GM23248 (cell line): ENCODE data around the gene OR3A3. TPM values are rescaled to one million over a fixed set of nuclear protein-coding genes. Genes with fewer than 3 reads are reported as not detected.
"Not testable (repeated sequence)": the region's sequence is repeated elsewhere in the genome, so short reads cannot be mapped to it uniquely, and the experiment has no call there.

ENCODE experiments used
- DNase-seq: peaks from one replicate; pipeline ENCODE4 v3.0.0-alpha.2; 2015
- H2AFZ ChIP-seq: fragments of 200-600 bp; sonication (generic); 2 replicates; pipeline ENCODE4 v1.6.1; 2016; ENCODE audit warnings: antibody characterized with exemption
- H3F3A ChIP-seq: fragments of 200-600 bp; sonication (generic); 2 replicates; pipeline ENCODE4 v1.6.1; 2016; ENCODE audit warnings: mild to moderate bottlenecking, antibody characterized with exemption, mixed run types; ENCODE audit not compliant: insufficient read depth
- H3K27ac ChIP-seq: fragments of 200-600 bp; sonication (generic); 2 replicates; pipeline ENCODE4 v1.5.1; 2016; ENCODE audit warnings: mild to moderate bottlenecking
- H3K27me3 ChIP-seq: fragments of 200-600 bp; sonication (generic); replicated peaks from 2 replicates; pipeline ENCODE4 v1.6.1; 2016; ENCODE audit warnings: mild to moderate bottlenecking; ENCODE audit not compliant: insufficient read depth
- H3K36me3 ChIP-seq: fragments of 200-600 bp; sonication (generic); 2 replicates; pipeline ENCODE4 v1.6.1; 2016; ENCODE audit warnings: low read depth, mild to moderate bottlenecking
- H3K4me1 ChIP-seq: fragments of 200-600 bp; sonication (generic); 2 replicates; pipeline ENCODE4 v1.6.1; 2016; ENCODE audit warnings: mild to moderate bottlenecking; ENCODE audit not compliant: insufficient read depth
- H3K4me2 ChIP-seq: fragments of 200-600 bp; sonication (generic); one replicate; pipeline ENCODE4 v1.6.1; 2016; ENCODE audit warnings: mild to moderate bottlenecking; ENCODE audit not compliant: unreplicated experiment
- H3K4me3 ChIP-seq: fragments of 200-600 bp; sonication (generic); 2 replicates; pipeline ENCODE4 v1.5.1; 2016; ENCODE audit warnings: mild to moderate bottlenecking
- H3K79me2 ChIP-seq: fragments of 200-600 bp; sonication (generic); 2 replicates; pipeline ENCODE4 v1.6.1; 2016; ENCODE audit warnings: mild to moderate bottlenecking; ENCODE audit not compliant: insufficient read depth
- H3K9ac ChIP-seq: fragments of 200-600 bp; sonication (generic); 2 replicates; pipeline ENCODE4 v1.6.1; 2016; ENCODE audit warnings: mild to moderate bottlenecking
- H3K9me2 ChIP-seq: fragments of 200-600 bp; sonication (generic); 2 replicates; pipeline ENCODE4 v1.6.1; 2016; ENCODE audit warnings: mixed run types, mild to moderate bottlenecking, moderate library complexity; ENCODE audit not compliant: insufficient read depth
- H3K9me3 ChIP-seq: fragments of 200-600 bp; sonication (generic); one replicate; pipeline ENCODE4 v1.6.1; 2017; ENCODE audit warnings: low read depth
- H4K20me1 ChIP-seq: fragments of 200-600 bp; sonication (generic); 2 replicates; pipeline ENCODE4 v1.6.0; 2016; ENCODE audit not compliant: insufficient read depth
- EZH2 ChIP-seq: fragments of 200-600 bp; sonication (generic); IDR thresholded peaks from 2 replicates; pipeline ENCODE4 v1.6.1; 2018; ENCODE audit warnings: antibody characterized with exemption, mild to moderate bottlenecking; ENCODE audit not compliant: insufficient read depth, poor library complexity, severe bottlenecking
- EZH2phosphoT487 ChIP-seq: fragments of 200-600 bp; sonication (generic); IDR thresholded peaks from 2 replicates; pipeline ENCODE4 v1.6.1; 2018; ENCODE audit warnings: antibody characterized with exemption, moderate library complexity, mild to moderate bottlenecking, low read depth; ENCODE audit not compliant: insufficient read depth
- WGBS, 2 experiments: methylation state at CpG; one replicate each; pipeline ENCODE4 v1.1.6; 2015 to 2017; ENCODE audit warnings: low lambda C conversion rate in 2 of 2, low coverage in 1 of 2; ENCODE audit errors: missing lambda C conversion rate in 2 of 2; 5-methylcytosine and 5-hydroxymethylcytosine counted together
- in situ Hi-C: fragments of 300-500 bp; cut with MboI; formaldehyde crosslinking; loops from 2 replicates; pipeline ENCODE4 v1.15.0; 2020
- polyA plus RNA-seq: library from polyadenylated mRNA; unstranded; fragments of >200 nt; fragmentation: Nextera tagmentation; extraction: Ambion mirVana; gene quantifications from 2 replicates; pipeline ENCODE4 v1.2.1, GENCODE V29; 2016
- total RNA-seq: library from RNA; depleted of rRNA; stranded (reverse); fragments of >200 nt; shearing (Covaris generic); gene quantifications from 2 replicates; pipeline ENCODE4 v1.2.3, GENCODE V29; 2014; rRNA removed

OR3A3 gene
- not detected in 2 replicates for total RNA-seq
- polyA plus RNA-seq, result not detected in 2 replicates

DNA sequence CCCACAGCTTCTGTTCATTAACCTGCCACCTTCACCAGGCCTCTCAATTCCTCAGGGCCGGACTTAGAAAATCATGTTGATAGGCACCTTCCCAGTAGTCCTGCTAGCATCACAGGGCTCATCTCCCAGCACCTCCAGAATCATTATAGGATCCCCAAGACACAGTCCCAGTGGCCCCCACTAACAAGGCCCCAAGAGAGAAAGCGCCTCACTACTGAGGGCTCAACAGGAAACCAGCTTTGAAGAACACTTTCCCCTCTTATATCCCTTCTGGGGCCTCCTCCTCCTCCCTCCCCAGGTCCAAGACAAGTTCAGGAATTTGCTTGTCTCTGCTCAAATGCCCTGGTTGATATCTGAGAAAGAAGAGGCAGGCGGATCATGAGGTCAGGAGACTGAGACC lies at the start of gene OR3A3:
Gene OR3A3, plus strand, starts transcription at position 301 of the 400 bp plus-strand sequence.
- no peak for TF ChIP-seq EZH2
- TF ChIP-seq EZH2phosphoT487, result no peak
- no peak within 1 kb of the TSS for H3K27ac ChIP-seq
- no peaks in the 10 kb centered on the region for H3K9me3 ChIP-seq
- H3K36me3 ChIP-seq, result no peaks in the 10 kb centered on the region
- H3K79me2 ChIP-seq, result no peaks in the 10 kb centered on the region
- no peaks in the 10 kb centered on the region for H3K9me2 ChIP-seq
- no peaks in the 10 kb centered on the region for H3F3A ChIP-seq
- no peak for DNase-seq
- no peaks in the 10 kb centered on the region for H3K27me3 ChIP-seq
- no peaks in the 10 kb centered on the region for H3K4me1 ChIP-seq
- in situ Hi-C loops, result no loop called here
- no peak within 1 kb of the TSS for H3K9ac ChIP-seq
- WGBS, 2 experiments, result 26 to 29% methylated on average over 3 of the region's 3 CpGs
- H3K4me2 ChIP-seq, result no peak within 1 kb of the TSS
- H2AFZ ChIP-seq, result no peak within 1 kb of the TSS
- no peaks in the 10 kb centered on the region for H4K20me1 ChIP-seq
- no peak within 1 kb of the TSS for H3K4me3 ChIP-seq

DNA sequence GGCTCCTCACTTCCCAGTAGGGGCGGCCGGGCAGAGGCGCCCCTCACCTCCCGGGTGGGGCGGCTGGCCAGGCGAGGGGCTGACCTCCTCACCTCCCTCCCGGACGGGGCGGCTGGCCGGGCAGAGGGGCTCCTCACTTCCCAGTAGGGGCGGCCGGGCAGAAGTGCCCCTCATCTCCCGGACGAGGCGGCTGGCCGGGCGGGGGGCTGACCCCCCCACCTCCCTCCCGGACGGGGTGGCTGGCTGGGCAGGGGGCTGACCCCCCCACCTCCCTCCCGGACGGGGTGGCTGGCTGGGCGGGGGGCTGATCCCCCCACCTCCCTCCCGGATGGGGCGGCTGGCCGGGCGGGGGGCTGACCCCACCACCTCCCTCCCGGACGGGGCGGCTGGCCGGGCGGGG lies 40.0 kb upstream of the OR3A3 start:
- in situ Hi-C loops, H3K27ac ChIP-seq, DNase-seq, H2AFZ ChIP-seq, H3K4me2 ChIP-seq, H3K9ac ChIP-seq, H3K79me2 ChIP-seq, H3K4me1 ChIP-seq, H3K4me3 ChIP-seq, H3F3A ChIP-seq, H4K20me1 ChIP-seq, H3K27me3 ChIP-seq, H3K9me3 ChIP-seq, H3K9me2 ChIP-seq, H3K36me3 ChIP-seq: not testable (repeated sequence)
- WGBS, 2 experiments, result 40% methylated on average over 2 of the region's 31 CpGs; no CpG with 5 or more reads in 1 of the 2 experiments

DNA sequence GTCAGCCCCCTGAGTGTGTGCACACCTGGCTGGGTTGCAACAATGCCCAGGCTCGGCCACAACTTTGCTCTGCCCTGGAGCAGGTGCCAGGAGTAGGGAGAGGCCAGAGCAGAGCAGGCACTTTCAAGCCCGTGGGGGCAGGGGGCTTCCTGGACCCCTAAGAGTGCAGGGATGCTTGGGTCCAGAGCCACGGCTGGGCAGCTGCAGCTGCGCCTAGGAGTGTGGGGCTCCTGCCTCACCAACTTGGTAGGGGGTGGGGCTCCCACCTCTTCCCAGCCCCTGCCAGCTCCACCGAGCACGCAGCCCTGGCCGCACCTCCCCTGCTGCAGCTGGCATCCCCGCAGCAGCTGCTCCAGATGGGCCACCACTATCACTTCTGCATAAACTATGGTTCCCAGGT lies 32.8 kb upstream of the OR3A3 start:
- Histone ChIP-seq H3K4me3 (no peak overlapping the region), H3K9me2 (no peaks in the 10 kb centered on the region), H3K9ac (no peak overlapping the region), H3K9me3 (no peaks in the 10 kb centered on the region), H2AFZ (no peak overlapping the region), H4K20me1 (no peaks in the 10 kb centered on the region), H3K36me3 (no peaks in the 10 kb centered on the region), H3K79me2 (no peaks in the 10 kb centered on the region), H3K4me2 (no peak overlapping the region), H3K27me3 (no peaks in the 10 kb centered on the region), H3K27ac (no peak overlapping the region), H3F3A (no peaks in the 10 kb centered on the region), H3K4me1 (no peaks in the 10 kb centered on the region)
- no peak for TF ChIP-seq EZH2phosphoT487
- TF ChIP-seq EZH2, result no peak
- in situ Hi-C loops, result no loop called here
- DNase-seq, result no peak
- 21 to 32% methylated on average over 8 of the region's 8 CpGs for WGBS, 2 experiments

DNA sequence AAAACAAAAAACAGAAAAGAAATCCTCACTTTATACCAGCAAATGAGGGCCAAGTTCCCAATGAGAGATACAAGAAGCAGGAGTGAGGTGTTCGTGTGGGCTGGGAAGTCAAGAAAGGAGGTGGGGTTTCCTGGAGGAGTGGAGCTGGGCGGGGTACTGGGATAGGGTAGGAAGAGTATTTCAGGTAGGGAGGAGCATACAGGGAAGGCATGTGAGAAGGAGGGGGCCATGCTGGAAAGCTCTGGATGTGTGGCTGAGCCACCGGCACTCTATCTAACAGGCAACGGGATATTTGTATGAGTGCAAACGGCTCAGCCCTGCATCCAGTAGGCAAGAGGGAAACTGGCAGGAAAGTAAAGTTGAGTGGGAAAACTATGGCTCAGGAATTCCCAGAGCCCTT lies 29.2 kb upstream of the OR3A3 start:
- H3F3A ChIP-seq, result no peaks in the 10 kb centered on the region
- 25 to 39% methylated on average over 5 of the region's 5 CpGs for WGBS, 2 experiments

More for the DNA sequence above, 29.2 kb upstream of the OR3A3 start:
- TF ChIP-seq EZH2, result no peak
- TF ChIP-seq EZH2phosphoT487, result no peak
- no peak for DNase-seq
- no peaks in the 10 kb centered on the region for H4K20me1 ChIP-seq
- in situ Hi-C loops, result no loop called here
- H3K4me3 ChIP-seq, result no peak overlapping the region
- H3K27me3 ChIP-seq, result no peaks in the 10 kb centered on the region
- no peaks in the 10 kb centered on the region for H3K79me2 ChIP-seq
- no peaks in the 10 kb centered on the region for H3K9me3 ChIP-seq
- no peaks in the 10 kb centered on the region for H3K4me1 ChIP-seq
- H3K27ac ChIP-seq, result no peak overlapping the region
- no peak overlapping the region for H3K4me2 ChIP-seq
- no peak overlapping the region for H3K9ac ChIP-seq
- no peaks in the 10 kb centered on the region for H3K36me3 ChIP-seq
- H2AFZ ChIP-seq, result no peak overlapping the region
- H3K9me2 ChIP-seq, result no peaks in the 10 kb centered on the region
